Measurements from ENCODE around the gene B4GALT4.

- TF ChIP-seq GATA3 (IDR thresholded peaks at IDR 0.05; ENCODE audit: low read depth, low read length), result no peak
- TF ChIP-seq GATA2 (IDR thresholded peaks at IDR 0.05; ENCODE audit: low read depth, low read length), result no peak
These were observed 20.4 kb upstream of the B4GALT4 start for GRCh38 chr3:119261055-119261454.

Measured in SH-SY5Y (cell line).